EH (cell line): Measurements from ENCODE around the gene TMEM222.

Source experiments
- DNase-seq: peaks from one replicate; pipeline ENCODE4 v3.0.0-alpha.2; 2015; ENCODE audit warnings: low read depth

The TMEM222 gene

DNA sequence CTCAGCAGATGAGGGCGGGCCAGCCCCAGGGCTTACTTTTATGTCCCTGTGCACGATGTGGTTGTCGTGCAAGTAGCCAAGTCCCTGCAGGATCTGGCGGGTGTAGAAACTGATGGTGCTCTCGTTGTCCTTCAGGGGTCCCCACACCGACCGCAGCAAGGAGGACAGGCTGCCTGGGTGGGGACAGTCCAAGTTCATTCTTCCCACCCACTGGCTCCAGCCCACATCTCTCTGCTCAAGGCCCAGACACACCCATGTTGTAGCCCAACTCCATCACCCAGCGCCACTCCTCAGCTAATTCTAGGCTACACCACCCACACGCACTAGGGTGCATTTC is 37.8 kb downstream of the TMEM222 start:
- DNase-seq, result no peak

- no peak for DNase-seq
These were observed 38.4 kb downstream of the TMEM222 start for GRCh38 chr1:27360159-27361043.

DNA sequence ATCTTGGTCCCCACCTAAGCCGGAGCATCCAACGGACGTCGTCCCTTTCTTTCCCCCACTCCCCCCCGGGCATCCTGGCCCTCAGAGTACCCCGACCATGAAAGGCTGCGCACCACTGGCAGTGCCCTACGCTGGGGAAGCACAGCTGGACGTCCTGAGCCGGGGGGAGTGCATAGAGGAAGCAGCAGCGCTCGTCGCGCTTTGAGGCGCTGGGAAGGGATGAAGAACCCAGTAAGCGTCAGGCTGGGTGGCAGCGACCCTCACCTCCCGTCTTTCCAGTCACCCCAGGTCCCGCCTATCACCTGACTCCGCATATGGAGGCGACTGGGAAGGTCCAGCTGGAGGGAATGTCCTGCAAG is 39.1 kb downstream of the TMEM222 start:
- no peak for DNase-seq

DNA sequence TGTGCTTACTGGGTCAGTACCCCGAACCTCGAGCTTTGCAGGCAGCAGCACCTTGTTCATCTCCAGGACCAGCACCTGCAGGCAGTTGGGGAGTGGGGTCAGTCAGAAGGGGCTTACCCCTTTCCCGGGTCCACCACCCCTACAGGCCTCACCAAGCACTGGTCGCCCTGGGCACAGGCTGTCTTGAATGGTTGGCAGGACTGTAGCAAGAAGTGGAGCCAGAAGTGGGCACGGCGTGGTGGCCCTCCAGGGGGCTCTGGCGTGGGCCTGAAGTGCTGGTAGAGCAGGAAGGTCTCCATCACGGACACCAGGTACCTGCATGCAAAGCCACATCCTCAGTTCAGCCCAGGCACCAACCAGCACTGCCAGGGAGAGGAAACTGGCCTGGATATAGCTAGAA is 39.6 kb downstream of the TMEM222 start:
- DNase-seq, result no peak

DNA sequence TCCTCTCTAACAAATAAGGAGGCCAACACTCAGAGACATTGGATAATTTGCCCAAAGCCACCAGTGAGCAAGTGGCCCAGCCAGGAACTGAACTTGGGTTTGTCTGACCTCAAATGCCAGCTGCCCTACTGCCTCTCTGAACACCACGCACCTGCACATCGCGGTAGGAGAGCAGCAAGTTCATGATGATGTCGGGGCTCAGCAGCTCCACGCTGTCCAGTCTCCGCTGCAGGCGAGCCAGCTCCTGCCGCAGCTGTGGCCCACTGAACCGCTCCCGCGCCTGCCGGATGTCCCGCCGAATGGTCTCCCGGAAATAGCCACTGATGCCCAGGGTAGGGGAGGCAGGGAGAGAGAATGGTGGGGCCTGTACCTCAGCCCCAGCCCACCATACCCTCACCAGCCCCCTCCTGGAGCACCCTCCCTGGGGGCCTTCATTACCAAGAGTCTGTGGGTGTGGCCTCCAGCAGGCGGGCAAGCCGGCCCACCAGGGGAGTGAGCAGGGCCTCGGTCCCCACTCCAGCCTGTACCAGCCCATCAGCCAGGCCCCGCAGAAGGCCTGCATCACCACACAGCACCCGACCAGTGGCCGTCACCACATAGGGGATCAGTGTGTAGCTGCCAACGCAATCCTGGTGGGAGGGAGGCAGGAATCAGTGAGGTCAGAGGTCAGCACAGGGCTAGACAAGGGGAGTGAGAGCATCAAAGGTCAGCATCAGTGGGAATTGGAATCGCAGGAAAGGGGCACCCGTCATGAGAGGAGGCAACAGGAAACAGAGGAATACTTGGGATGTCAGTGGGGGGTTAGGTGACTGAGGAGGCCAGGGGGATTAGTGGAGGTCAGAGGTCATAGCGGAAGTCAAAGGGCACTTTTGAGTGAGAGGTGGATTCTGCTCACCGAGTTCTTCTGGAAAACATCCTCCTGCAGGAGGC is 42.1 kb downstream of the TMEM222 start:
- DNase-seq, result no peak

DNA sequence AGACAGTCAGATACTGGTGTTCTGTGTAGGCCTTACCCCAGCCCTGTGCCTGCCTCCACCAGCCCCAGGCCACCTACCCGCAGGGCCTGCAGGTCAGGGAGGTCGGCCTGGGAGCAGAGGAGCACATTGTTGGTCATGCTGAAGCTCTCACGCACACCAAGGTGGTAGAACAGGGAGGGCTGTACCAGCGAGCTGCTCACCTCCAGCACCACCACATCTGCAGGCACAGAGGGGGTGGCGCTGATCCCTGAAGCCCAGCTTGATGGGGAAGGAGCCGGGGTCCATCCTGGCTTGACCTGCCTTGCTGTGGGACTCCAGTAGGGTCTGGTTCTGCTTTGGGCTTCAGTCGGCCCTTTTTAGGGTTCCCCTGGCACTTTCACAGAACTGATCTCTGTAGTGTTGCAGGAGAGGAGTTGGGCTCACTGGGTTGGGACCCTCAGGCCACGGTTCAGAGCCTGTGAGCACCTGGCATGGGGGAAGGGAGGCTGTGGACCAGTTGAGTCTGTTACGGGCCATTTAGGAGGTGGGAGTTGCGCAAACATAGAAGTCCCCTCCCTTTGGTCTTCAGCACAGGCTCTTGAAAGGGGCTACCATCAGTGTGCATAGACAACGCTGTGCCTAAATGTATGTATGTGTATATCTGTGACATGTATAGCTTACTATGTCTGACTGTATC is 42.9 kb downstream of the TMEM222 start:
- no peak for DNase-seq

- peak; percentile 92 for DNase-seq
These were observed 43.6 kb downstream of the TMEM222 start for GRCh38 chr1:27365372-27366112.

GRCh38 chr1:27366113-27366410 is 44.1 kb downstream of the TMEM222 start:
- DNase-seq, result peak; percentile 86

DNA sequence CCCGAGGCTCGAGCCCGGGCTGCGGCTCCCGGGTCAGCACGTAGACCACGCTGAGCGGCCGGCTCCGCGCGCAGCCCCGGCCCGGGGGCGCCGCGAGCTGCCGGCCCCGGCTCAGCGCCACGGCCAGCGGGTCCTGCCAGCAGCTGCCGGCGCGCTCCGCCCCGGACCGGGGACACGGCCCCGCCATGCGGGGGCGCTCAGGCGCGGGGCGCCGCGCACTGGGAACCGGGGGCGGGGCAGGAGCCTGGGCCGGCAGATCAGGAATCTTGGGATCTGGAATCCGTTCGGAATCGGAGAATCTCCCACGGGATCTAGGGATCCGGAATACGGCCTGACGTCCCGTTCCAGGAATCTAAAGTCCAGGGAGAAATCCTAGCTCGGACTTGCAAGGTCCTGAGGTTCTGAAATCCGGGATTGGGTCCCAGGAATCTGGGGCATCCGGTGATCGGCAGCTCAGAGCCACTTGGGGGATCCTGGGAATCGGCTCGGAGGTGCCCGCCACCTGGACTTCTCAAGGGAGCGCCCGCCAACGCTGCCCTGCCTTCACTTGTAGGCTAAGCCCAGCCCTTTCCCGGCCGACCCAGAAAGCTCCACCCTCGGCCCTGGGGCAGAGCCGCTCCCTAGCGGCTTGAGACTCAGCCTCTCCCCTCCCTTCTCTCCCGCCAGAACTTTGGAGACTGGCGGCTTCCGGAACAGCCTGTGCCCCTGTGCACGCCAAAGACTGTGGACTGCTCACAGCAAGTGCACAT is 44.6 kb downstream of the TMEM222 start, which contains the start of gene MAP3K6:
TSS of gene MAP3K6 (minus strand) at position 551 of the 749 bp plus-strand sequence. CDS start at position 187, 364 bp downstream.
- peak; percentile 86 for DNase-seq

DNA sequence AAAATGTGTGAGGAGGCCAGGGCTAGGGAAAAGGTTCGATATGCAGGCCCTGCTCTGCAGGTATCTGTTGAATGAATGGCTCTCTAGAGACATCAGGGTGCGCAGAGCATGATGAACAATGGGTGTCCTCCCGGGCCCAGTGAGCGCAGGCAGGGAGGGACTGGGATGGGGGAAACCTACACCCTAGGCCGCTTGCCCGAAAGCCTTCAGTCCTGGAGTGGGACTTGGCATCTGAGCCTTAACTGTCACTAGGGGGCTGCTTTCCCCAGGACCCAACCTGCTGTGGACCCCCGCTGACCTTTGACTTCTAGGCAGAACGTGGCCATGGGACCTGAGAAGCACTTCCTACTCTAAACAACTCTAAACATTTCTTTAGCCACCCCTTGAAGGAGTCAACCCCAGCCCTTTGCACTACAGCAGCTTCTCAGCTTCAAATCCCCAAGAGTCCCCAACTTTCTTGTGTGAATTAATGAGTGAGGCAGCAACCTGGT is 45.2 kb downstream of the TMEM222 start:
- no peak for DNase-seq

DNA sequence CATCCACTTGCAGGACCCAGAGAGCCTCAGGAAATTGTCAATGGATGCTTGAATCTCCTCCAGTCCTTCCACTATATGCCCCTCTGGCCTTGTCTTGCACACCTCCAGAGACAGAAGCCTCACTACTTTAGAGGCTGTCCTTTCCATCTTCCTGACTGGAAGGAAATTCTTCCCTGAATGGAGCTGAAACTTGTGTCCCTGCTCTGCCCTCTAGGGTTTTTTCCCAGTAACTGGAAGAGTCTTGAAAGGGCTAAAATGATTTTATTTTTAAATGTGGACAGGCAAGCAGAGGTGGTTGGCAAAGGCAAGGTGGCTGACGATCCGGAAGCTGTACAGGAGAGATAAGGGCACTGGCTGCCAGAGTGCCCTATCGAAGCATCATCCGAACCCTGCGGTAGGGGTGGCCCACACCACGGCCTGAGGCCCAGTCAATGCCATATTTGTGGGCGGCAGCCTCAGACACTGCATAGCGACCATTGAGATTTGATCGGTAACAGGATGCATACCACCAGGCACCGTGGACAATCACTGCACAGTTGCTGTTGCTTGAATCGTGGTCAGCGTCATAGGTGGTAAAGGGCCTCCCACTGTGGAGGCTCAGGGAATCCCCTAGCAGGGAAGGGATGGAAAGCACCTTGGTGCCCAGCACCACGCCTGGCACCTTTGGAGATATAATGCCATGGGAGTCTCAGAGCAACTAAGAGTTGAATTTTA is 47.1 kb downstream of the TMEM222 start:
- DNase-seq, result peak; percentile 42

- no peak for DNase-seq
These were observed 50.3 kb downstream of the TMEM222 start for GRCh38 chr1:27372022-27372807.

- DNase-seq, result no peak
These were observed 51.1 kb downstream of the TMEM222 start for GRCh38 chr1:27372808-27373690.

DNA sequence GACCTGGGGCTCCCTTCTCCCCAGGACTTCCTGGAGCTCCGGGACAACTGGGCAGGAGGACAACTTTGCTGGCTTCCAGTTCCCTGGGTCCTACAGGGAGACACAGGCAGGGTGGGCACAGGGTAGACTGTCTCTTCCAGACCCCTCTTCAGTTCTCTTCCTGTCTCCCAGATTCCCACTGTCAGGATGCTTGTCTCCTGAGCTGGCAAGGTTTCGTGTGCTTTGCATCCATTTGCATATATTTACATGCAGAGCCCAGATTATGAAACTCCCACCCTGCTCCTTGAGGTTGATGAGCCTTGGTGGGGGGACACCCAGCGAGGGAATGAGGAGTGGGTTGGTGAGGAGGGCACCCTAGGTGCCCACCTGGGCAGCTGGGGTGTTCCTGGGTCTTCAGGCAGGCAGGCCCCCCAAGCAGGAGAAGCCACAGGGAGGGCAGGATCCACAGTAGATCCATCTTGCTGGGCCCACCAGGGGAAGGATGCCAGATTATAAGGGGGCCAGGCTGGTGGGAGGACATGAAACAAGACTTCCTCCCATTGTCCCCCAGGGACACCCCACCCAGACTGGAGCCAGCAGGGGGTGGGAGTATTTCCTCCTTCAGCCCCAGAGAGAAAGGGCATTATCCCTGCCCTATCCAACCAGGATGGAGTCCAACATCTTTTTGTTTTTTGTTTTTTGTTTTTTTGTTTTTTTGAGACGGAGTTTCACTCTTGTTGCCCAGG is 52.6 kb downstream of the TMEM222 start, which contains the start of gene FCN3:
TSS of gene FCN3 (minus strand) at position 463 of the 725 bp plus-strand sequence. CDS start at position 457, 6 bp downstream.
- DNase-seq, result no peak

GRCh38 chr1:27377760-27378495 is 56.0 kb downstream of the TMEM222 start:
- no peak for DNase-seq

DNA sequence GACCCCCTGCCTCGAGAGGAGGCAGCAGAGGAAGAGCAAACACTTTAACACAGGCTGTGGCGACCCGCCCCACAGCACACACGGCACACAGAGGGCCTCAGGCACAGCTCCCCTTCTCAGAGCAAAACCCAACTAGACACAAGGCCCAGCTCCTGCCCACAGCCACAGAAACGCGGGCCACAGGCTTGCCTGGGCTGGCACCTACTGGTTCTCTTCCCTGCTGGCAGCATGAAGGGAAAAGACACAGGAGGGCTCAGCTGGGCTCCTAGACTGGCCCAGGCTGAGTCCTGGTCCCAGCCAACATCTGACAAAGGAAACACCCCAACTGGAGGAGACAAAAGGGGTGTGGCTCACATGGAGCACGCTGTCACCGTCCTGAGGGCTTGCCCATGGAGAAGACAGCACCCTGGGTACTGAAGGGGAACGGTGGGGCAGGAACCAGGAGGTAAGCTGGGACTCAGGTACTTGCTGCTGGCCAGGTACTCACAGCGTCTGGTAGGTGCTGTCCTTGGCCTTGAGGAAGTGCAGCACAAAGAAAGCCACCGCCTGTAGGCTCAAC is 57.7 kb downstream of the TMEM222 start:
- DNase-seq, result no peak

DNA sequence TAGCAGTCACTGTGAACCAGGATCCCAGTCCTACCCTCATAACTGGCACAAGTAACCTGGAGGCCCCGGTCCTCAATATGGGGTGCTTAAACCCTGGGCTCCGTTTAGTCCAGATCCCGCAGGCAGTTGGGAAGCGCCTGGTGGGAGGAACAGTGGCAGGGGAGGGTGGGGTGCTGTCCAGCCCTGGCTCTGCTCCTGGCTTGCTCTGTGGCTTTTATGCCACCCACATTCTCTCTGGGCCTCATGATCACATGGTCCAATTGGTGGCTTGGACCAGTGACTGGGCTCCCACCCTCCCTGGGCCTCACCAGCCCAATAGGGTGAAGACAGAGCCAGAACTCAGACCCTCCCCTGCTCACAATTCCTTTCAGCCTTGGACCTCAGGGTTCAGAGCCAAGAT is 58.3 kb downstream of the TMEM222 start:
- DNase-seq, result no peak
